ENCODE data around the gene GJC2. TPM values are rescaled to one million over a fixed set of nuclear protein-coding genes. Genes with fewer than 3 reads are reported as not detected.

GJC2 gene
- polyA plus RNA-seq, 1 donor (not counting 4 experiments of a cell fraction or from before 2014, with no cell fraction given) = 0.58 TPM

DNA sequence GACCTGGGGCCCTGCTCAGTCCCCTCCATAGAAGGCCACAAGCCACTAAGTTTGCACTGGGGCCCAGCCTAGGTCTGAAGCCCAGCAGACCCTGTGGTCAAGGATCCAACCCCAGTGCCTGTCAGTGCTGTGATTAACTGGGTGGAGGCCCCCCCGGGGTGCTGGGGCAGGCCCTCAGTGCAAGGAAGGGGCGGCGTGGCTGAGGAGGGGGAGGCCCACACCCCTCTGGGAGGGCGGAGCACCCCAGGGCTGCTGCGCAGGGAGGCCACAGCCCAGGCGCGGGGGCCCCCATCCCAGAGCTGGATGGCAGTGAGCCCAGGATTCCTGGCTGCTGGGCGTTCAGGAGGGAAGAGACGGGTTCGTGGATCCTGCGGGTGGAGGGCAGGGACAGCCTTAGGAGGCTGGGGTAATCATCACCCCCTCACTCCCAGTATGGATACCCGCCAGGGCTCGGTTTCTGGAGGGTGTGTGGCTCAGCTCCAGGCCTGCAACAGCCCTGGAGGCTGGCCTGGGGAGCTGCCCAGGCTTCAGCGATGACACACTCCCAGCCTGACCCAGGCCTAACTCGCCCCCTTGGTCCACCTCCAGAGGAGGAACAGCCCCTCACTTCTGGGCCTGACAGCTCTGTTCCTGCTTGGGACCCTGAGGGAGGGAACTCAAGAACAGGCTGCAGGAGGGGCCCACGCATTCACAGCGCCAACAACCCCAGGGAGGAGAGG is 890 bp downstream of the GJC2 start:
- Histone ChIP-seq H3K79me2 (ENCODE audit: control insufficient read depth, insufficient read depth, low read length) (peaks cover 25% of the 10 kb centered on the region), H3K27me3 (ENCODE audit: control insufficient read depth, extremely low read depth, insufficient read depth, low read length) (no peaks in the 10 kb centered on the region), H3K9ac (ENCODE audit: control insufficient read depth, extremely low read depth, insufficient read depth, low read length) (peak overlapping the region; percentile 33), H3K4me1 (ENCODE audit: control insufficient read depth, extremely low read depth, insufficient read depth, low read length) (peaks cover 53% of the 10 kb centered on the region), H4K20me1 (ENCODE audit: control insufficient read depth, extremely low read depth, insufficient read depth, low read length) (peaks cover 3% of the 10 kb centered on the region), H3K27ac (ENCODE audit: control insufficient read depth, insufficient read depth, low read length) (peak overlapping the region; percentile 26), H2AFZ (ENCODE audit: control insufficient read depth, low read length) (no peak overlapping the region), H3K4me2 (ENCODE audit: control insufficient read depth, extremely low read depth, insufficient read depth, low read depth, low read length) (peak overlapping the region; percentile 56), H3K4me3 (ENCODE audit: control insufficient read depth in 2 of 3, extremely low read depth in 1 of 3, insufficient read depth in 2 of 3, low read depth in 1 of 3, low read length in 3 of 3) (peak overlapping the region in 1 of 3 experiments; percentile 38), H3K9me1 (ENCODE audit: control insufficient read depth, extremely low read depth, insufficient read depth, low read length) (no peaks in the 10 kb centered on the region), H3K9me3 (ENCODE audit: control insufficient read depth, low read depth, low read length) (no peaks in the 10 kb centered on the region), H3K36me3 (ENCODE audit: control insufficient read depth in 2 of 2, extremely low read depth in 1 of 2, insufficient read depth in 2 of 2, low read length in 2 of 2) (peaks cover 18 to 32% of the 10 kb centered on the region in 2 experiments)
- no peak for FAIRE-seq
- TF ChIP-seq CTCF (optimal IDR thresholded peaks at IDR 0.05 in 1 of 3, IDR thresholded peaks at IDR 0.05 in 1 of 3, conservative IDR thresholded peaks at IDR 0.05 in 1 of 3; ENCODE audit: extremely low read depth in 1 of 3, insufficient read depth in 2 of 3, low read length in 3 of 3) (no peak), EZH2 (IDR thresholded peaks at IDR 0.05; ENCODE audit: low read length) (no peak)
- dilution Hi-C loops (cut with MboI; ENCODE audit: extremely low pct_ligation_motif_present, low sequenced_read_pairs) = no loop called here
- no peak for DNase-seq (ENCODE audit: low read depth, low spot score)

DNA sequence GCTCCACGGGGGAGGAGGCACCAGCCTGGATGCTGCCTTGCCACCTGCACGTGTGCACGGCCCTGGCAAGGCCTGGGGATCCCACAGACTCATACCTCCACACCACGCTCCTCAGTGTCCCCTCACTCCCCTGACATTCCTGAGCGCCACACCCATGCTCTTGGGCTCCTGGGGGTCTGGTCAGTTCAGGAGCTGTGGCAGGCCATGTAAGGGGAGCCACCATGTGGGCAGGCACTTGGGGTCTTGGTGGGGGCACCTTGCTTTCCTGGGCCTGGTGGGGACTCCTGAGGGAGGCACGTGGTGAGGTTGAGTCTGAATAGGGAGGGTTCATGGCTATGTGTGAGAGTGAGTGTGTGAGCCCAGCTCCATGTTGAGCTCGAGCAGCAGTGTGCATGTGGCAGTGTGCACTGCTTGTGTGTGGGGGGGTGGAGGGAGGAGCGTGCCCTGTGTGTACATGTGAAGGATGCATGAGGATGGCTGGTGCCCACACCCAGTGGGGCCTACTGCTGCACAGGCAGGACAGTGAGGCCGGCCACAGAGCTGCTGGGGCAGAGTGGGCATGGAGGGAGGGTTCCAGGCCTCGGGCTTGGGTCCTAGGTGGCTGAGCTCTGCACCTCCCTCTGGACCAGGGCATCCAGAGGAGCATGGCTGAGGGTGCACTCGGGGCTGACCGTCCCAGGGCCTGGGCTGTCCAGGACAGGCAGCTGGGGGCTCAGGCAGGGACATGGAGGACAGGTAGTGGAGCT is 1.6 kb downstream of the GJC2 start:
- H3K9me3 ChIP-seq (ENCODE audit: control insufficient read depth, low read depth, low read length) = no peaks in the 10 kb centered on the region
- dilution Hi-C loops (cut with MboI; ENCODE audit: extremely low pct_ligation_motif_present, low sequenced_read_pairs) = no loop called here
- no peak overlapping the region for H3K27ac ChIP-seq (ENCODE audit: control insufficient read depth, insufficient read depth, low read length)
- H3K79me2 ChIP-seq (ENCODE audit: control insufficient read depth, insufficient read depth, low read length) = peaks cover 17% of the 10 kb centered on the region
- peaks cover 16 to 29% of the 10 kb centered on the region in 2 experiments for H3K36me3 ChIP-seq (ENCODE audit: control insufficient read depth in 2 of 2, extremely low read depth in 1 of 2, insufficient read depth in 2 of 2, low read length in 2 of 2)
- TF ChIP-seq EZH2 (IDR thresholded peaks at IDR 0.05; ENCODE audit: low read length) = no peak
- no peak for TF ChIP-seq CTCF (optimal IDR thresholded peaks at IDR 0.05 in 1 of 3, IDR thresholded peaks at IDR 0.05 in 1 of 3, conservative IDR thresholded peaks at IDR 0.05 in 1 of 3; ENCODE audit: extremely low read depth in 1 of 3, insufficient read depth in 2 of 3, low read length in 3 of 3)
- no peak overlapping the region for H3K9ac ChIP-seq (ENCODE audit: control insufficient read depth, extremely low read depth, insufficient read depth, low read length)
- H3K27me3 ChIP-seq (ENCODE audit: control insufficient read depth, extremely low read depth, insufficient read depth, low read length) = no peaks in the 10 kb centered on the region
- no peak overlapping the region for H3K4me3 ChIP-seq (ENCODE audit: control insufficient read depth in 2 of 3, extremely low read depth in 1 of 3, insufficient read depth in 2 of 3, low read depth in 1 of 3, low read length in 3 of 3)
- H3K4me1 ChIP-seq (ENCODE audit: control insufficient read depth, extremely low read depth, insufficient read depth, low read length) = peaks cover 53% of the 10 kb centered on the region
- FAIRE-seq (no peak), DNase-seq (ENCODE audit: low read depth, low spot score) (no peak)
- H3K4me2 ChIP-seq (ENCODE audit: control insufficient read depth, extremely low read depth, insufficient read depth, low read depth, low read length) = no peak overlapping the region
- peaks cover 3% of the 10 kb centered on the region for H4K20me1 ChIP-seq (ENCODE audit: control insufficient read depth, extremely low read depth, insufficient read depth, low read length)
- H3K9me1 ChIP-seq (ENCODE audit: control insufficient read depth, extremely low read depth, insufficient read depth, low read length) = no peaks in the 10 kb centered on the region
- no peak overlapping the region for H2AFZ ChIP-seq (ENCODE audit: control insufficient read depth, low read length)

All from keratinocyte (primary cell).